GM12878 (cell line): Measurements from ENCODE around the gene ZFAND2B.

ENCODE experiments used
- ETV6 ChIP-seq, 2 experiments: fragments of 450-650 bp in 1 of 2; IDR thresholded peaks in 1 of 2; conservative IDR thresholded peaks in 1 of 2; 2 replicates each; pipeline ENCODE4 v1.6.1; 2014; ENCODE audit warnings: antibody characterized with exemption in 1 of 2, borderline replicate concordance in 1 of 2, low read depth in 1 of 2, mild to moderate bottlenecking in 1 of 2, moderate library complexity in 1 of 2
- PML ChIP-seq: IDR thresholded peaks from 2 replicates; pipeline ENCODE4 v1.6.1; 2012; ENCODE audit warnings: low read length, inconsistent platforms
- SPI1 ChIP-seq: IDR thresholded peaks from 2 replicates; pipeline ENCODE4 v1.6.1; 2011; ENCODE audit warnings: low read depth, mild to moderate bottlenecking, low read length, moderate library complexity, borderline replicate concordance; ENCODE audit not compliant: insufficient read depth
- TAF1 ChIP-seq: IDR thresholded peaks from 2 replicates; pipeline ENCODE4 v1.6.1; 2011; ENCODE audit warnings: mild to moderate bottlenecking, low read depth, low read length, borderline replicate concordance
- ZBED1 ChIP-seq: IDR thresholded peaks from 2 replicates; pipeline ENCODE4 v1.6.1; 2016; ENCODE audit warnings: borderline replicate concordance
- TF ChIP-seq, protein P1 (sequence below): fragments of 450-650 bp; IDR thresholded peaks from 2 replicates; pipeline ENCODE4 v1.6.1; 2017; ENCODE audit warnings: mild to moderate bottlenecking, moderate library complexity
- TF ChIP-seq, protein P2 (sequence below): IDR thresholded peaks from 2 replicates; pipeline ENCODE4 v1.6.1; 2011; ENCODE audit warnings: borderline replicate concordance, low read depth, mild to moderate bottlenecking, moderate library complexity, mixed read lengths, low read length; ENCODE audit not compliant: insufficient read depth; ENCODE audit errors: extremely low read length
- TF ChIP-seq, protein P3 (sequence below), 3 experiments: IDR thresholded peaks in 2 of 3; conservative IDR thresholded peaks in 1 of 3; 2 replicates each; pipeline ENCODE4 v1.5.1; 2011; ENCODE audit warnings: low read depth in 3 of 3, low read length in 3 of 3, mild to moderate bottlenecking in 3 of 3, control low read depth in 2 of 3, moderate library complexity in 2 of 3, inconsistent platforms in 1 of 3, mixed read lengths in 1 of 3; ENCODE audit not compliant: control insufficient read depth in 2 of 3, insufficient read depth in 1 of 3; ENCODE audit errors: extremely low read depth in 1 of 3

DNA sequence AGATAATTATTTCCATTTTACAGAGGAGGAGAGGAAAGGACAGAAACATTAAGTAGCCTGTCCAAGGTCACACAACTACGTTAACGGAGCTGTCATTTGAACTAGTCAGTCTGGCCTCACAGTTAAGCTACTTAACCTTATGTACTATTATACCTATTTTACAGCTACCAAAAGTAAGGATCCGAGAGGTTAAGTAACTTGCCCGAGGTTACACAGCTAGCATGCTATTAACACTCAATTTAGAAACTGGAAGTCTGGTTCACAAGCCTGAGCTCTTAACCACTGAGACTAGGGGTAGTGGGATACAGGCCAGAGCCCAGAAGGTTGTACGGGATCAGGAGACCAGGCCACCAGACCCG, 38.2 kb downstream of the ZFAND2B start:
- TF ChIP-seq PML = no peak
- TF ChIP-seq, protein P1, sequence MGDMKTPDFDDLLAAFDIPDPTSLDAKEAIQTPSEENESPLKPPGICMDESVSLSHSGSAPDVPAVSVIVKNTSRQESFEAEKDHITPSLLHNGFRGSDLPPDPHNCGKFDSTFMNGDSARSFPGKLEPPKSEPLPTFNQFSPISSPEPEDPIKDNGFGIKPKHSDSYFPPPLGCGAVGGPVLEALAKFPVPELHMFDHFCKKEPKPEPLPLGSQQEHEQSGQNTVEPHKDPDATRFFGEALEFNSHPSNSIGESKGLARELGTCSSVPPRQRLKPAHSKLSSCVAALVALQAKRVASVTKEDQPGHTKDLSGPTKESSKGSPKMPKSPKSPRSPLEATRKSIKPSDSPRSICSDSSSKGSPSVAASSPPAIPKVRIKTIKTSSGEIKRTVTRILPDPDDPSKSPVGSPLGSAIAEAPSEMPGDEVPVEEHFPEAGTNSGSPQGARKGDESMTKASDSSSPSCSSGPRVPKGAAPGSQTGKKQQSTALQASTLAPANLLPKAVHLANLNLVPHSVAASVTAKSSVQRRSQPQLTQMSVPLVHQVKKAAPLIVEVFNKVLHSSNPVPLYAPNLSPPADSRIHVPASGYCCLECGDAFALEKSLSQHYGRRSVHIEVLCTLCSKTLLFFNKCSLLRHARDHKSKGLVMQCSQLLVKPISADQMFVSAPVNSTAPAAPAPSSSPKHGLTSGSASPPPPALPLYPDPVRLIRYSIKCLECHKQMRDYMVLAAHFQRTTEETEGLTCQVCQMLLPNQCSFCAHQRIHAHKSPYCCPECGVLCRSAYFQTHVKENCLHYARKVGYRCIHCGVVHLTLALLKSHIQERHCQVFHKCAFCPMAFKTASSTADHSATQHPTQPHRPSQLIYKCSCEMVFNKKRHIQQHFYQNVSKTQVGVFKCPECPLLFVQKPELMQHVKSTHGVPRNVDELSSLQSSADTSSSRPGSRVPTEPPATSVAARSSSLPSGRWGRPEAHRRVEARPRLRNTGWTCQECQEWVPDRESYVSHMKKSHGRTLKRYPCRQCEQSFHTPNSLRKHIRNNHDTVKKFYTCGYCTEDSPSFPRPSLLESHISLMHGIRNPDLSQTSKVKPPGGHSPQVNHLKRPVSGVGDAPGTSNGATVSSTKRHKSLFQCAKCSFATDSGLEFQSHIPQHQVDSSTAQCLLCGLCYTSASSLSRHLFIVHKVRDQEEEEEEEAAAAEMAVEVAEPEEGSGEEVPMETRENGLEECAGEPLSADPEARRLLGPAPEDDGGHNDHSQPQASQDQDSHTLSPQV = no peak
- TF ChIP-seq, protein P2, sequence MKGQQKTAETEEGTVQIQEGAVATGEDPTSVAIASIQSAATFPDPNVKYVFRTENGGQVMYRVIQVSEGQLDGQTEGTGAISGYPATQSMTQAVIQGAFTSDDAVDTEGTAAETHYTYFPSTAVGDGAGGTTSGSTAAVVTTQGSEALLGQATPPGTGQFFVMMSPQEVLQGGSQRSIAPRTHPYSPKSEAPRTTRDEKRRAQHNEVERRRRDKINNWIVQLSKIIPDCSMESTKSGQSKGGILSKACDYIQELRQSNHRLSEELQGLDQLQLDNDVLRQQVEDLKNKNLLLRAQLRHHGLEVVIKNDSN = no peak
- TF ChIP-seq SPI1 = no peak
- TF ChIP-seq, protein P3, sequence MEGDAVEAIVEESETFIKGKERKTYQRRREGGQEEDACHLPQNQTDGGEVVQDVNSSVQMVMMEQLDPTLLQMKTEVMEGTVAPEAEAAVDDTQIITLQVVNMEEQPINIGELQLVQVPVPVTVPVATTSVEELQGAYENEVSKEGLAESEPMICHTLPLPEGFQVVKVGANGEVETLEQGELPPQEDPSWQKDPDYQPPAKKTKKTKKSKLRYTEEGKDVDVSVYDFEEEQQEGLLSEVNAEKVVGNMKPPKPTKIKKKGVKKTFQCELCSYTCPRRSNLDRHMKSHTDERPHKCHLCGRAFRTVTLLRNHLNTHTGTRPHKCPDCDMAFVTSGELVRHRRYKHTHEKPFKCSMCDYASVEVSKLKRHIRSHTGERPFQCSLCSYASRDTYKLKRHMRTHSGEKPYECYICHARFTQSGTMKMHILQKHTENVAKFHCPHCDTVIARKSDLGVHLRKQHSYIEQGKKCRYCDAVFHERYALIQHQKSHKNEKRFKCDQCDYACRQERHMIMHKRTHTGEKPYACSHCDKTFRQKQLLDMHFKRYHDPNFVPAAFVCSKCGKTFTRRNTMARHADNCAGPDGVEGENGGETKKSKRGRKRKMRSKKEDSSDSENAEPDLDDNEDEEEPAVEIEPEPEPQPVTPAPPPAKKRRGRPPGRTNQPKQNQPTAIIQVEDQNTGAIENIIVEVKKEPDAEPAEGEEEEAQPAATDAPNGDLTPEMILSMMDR (IDR thresholded peaks at IDR 0.05 in 2 of 3, conservative IDR thresholded peaks at IDR 0.05 in 1 of 3; ENCODE audit: control insufficient read depth in 2 of 3, extremely low read depth in 1 of 3, insufficient read depth in 1 of 3, low read depth in 3 of 3, low read length in 3 of 3) = no peak
- TF ChIP-seq ZBED1 = no peak
- TF ChIP-seq ETV6 (conservative IDR thresholded peaks at IDR 0.05 in 1 of 2, IDR thresholded peaks at IDR 0.05 in 1 of 2; ENCODE audit: borderline replicate concordance in 1 of 2, low read depth in 1 of 2) = no peak
- no peak for TF ChIP-seq TAF1
